Activated T-helper 1 cell treated with anti-CD3 and anti-CD28 coated beads, Interleukin-12 subunit alpha, Interleukin-12 subunit beta, Interleukin-2, Interleukin-4 antibody, amounts not matched to agents 30 ng/mL and 10 ng/mL and 1 ng/mL, durations not matched to agents 14 hours and 24 hours and 36 hours (primary cell): ENCODE results near the gene DDX17. TPM values are rescaled to one million over a fixed set of nuclear protein-coding genes. Genes with fewer than 3 reads are reported as not detected.

Source experiments
- DNase-seq: peaks from one replicate; pipeline ENCODE4 v3.0.0; 2021; ENCODE audit warnings: low spot score
- H3K27ac Mint-ChIP-seq: one replicate; pipeline ENCODE4 v1.8.0; 2021; ENCODE audit warnings: mild to moderate bottlenecking, mixed read lengths
- H3K27me3 Mint-ChIP-seq: one replicate; pipeline ENCODE4 v1.8.0; 2022; ENCODE audit warnings: mild to moderate bottlenecking, moderate library complexity, mixed read lengths; ENCODE audit not compliant: insufficient read depth
- H3K36me3 Mint-ChIP-seq: one replicate; pipeline ENCODE4 v1.8.0; 2021; ENCODE audit warnings: low read depth, mixed read lengths
- H3K4me1 Mint-ChIP-seq: one replicate; pipeline ENCODE4 v1.8.0; 2021; ENCODE audit warnings: low read depth, mixed read lengths
- H3K4me3 Mint-ChIP-seq: one replicate; pipeline ENCODE4 v1.8.0; 2021; ENCODE audit warnings: mild to moderate bottlenecking, moderate library complexity, mixed read lengths
- H3K9me3 Mint-ChIP-seq: one replicate; pipeline ENCODE4 v1.8.0; 2021; ENCODE audit warnings: mixed read lengths
- intact Hi-C: fragments of 100-400 bp; cut with micrococcal nuclease; formaldehyde crosslinking; loops from one replicate; pipeline ENCODE4 v1.15.1; 2024
- total RNA-seq: library from RNA; stranded (reverse); gene quantifications from 2 replicates; pipeline ENCODE4 v1.2.3, GENCODE V29; 2022

The DDX17 gene
- total RNA-seq, 1 donor from 2014 or later: 358 TPM

GRCh38 chr22:38433871-38434270, 72.2 kb downstream of the DDX17 start:
- Mint-ChIP-seq H3K9me3 (no peaks in the 10 kb centered on the region), H3K27me3 (peaks cover 4% of the 10 kb centered on the region), H3K4me3 (no peak overlapping the region), H3K36me3 (no peaks in the 10 kb centered on the region), H3K27ac (no peak overlapping the region), H3K4me1 (no peaks in the 10 kb centered on the region)
- DNase-seq: no peak
- intact Hi-C loops: no loop called here

Other genes with a start within 250 kb of the DDX17 start
- gene TMEM184B, start 233.3 kb downstream of the DDX17 start, total RNA-seq: 36.6 and 39.1 TPM in 2 replicates
- gene CSNK1E, start 188.9 kb downstream of the DDX17 start, total RNA-seq: 151 and 154 TPM in 2 replicates
- not detected in 2 replicates for gene KCNJ4, start 51.1 kb downstream of the DDX17 start, total RNA-seq
- gene KDELR3, start 38.2 kb downstream of the DDX17 start, total RNA-seq: 1.1 and 1.3 TPM in 2 replicates
- gene DMC1, start 63.9 kb upstream of the DDX17 start, total RNA-seq: 11.2 and 11.7 TPM in 2 replicates
- 0.16 and 0.78 TPM in 2 replicates for gene FAM227A, start 150.1 kb upstream of the DDX17 start, total RNA-seq
- 8.6 and 8.8 TPM in 2 replicates for gene CBY1, start 150.3 kb upstream of the DDX17 start, total RNA-seq
- 153 and 156 TPM in 2 replicates for gene TOMM22, start 175.6 kb upstream of the DDX17 start, total RNA-seq
- 77.7 and 86.0 TPM in 2 replicates for gene JOSD1, start 194.6 kb upstream of the DDX17 start, total RNA-seq
- gene GTPBP1, start 199.6 kb upstream of the DDX17 start, total RNA-seq: 102 and 111 TPM in 2 replicates
- gene SUN2, start 249.7 kb upstream of the DDX17 start, total RNA-seq: 146 and 154 TPM in 2 replicates